Choroid plexus epithelial cell (primary cell): ENCODE measurements around the gene CSMD2.

Source experiments
- DNase-seq: peaks from one replicate; pipeline ENCODE4 v3.0.0-alpha.2; 2010; ENCODE audit warnings: low read depth
- H3K4me3 ChIP-seq: 2 replicates; pipeline ENCODE4 v1.5.1; 2011; ENCODE audit warnings: low read depth, mild to moderate bottlenecking, control low read depth, low read length, moderate library complexity
- CTCF ChIP-seq: conservative IDR thresholded peaks from 2 replicates; pipeline ENCODE4 v1.5.1; 2011; ENCODE audit warnings: low read depth, mild to moderate bottlenecking, control low read depth, inconsistent platforms, low read length, moderate library complexity

The CSMD2 gene

GRCh38 chr1:34066981-34067603, 97.9 kb downstream of the CSMD2 start:
- no peak overlapping the region for H3K4me3 ChIP-seq
- no peak for DNase-seq
- no peak for TF ChIP-seq CTCF

- DNase-seq, result no peak
Measured at GRCh38 chr1:34066166-34066565, 98.9 kb downstream of the CSMD2 start.

GRCh38 chr1:34065498-34065897, 99.5 kb downstream of the CSMD2 start:
- DNase-seq, result no peak
- no peak for TF ChIP-seq CTCF
- H3K4me3 ChIP-seq, result no peak overlapping the region

More at GRCh38 chr1:34066166-34066565, 98.9 kb downstream of the CSMD2 start:
- no peak overlapping the region for H3K4me3 ChIP-seq
- TF ChIP-seq CTCF, result no peak

- no peak for TF ChIP-seq CTCF
- DNase-seq, result no peak
- no peak overlapping the region for H3K4me3 ChIP-seq
Measured at GRCh38 chr1:34060901-34061415, 104.1 kb downstream of the CSMD2 start.

GRCh38 chr1:34060187-34060730, 104.8 kb downstream of the CSMD2 start:
- H3K4me3 ChIP-seq, result no peak overlapping the region
- no peak for TF ChIP-seq CTCF
- DNase-seq, result no peak

- no peak for DNase-seq
- no peak for TF ChIP-seq CTCF
- no peak overlapping the region for H3K4me3 ChIP-seq
Measured at GRCh38 chr1:34057347-34058130, 107.5 kb downstream of the CSMD2 start.
